Colonic mucosa (tissue), 4 donors: ENCODE results near the gene CPNE1. TPM values are rescaled to one million over a fixed set of nuclear protein-coding genes. Genes with fewer than 3 reads are reported as not detected.
"Not testable (repeated sequence)": the region's sequence is repeated elsewhere in the genome, so short reads cannot be mapped to it uniquely, and the experiment has no call there.

Source experiments
- DNase-seq: peaks from one replicate; pipeline ENCODE4 v3.0.0-alpha.2; 2020
- H3K27ac ChIP-seq: fragments of 200-600 bp; one replicate; pipeline ENCODE4 v1.8.0; 2021
- H3K27me3 ChIP-seq: fragments of 200-600 bp; one replicate; pipeline ENCODE4 v1.8.0; 2021
- H3K36me3 ChIP-seq: fragments of 200-600 bp; one replicate; pipeline ENCODE4 v1.8.0; 2021
- H3K4me1 ChIP-seq: fragments of 200-600 bp; one replicate; pipeline ENCODE4 v1.8.0; 2021; ENCODE audit warnings: mild to moderate bottlenecking
- H3K4me3 ChIP-seq: fragments of 200-600 bp; one replicate; pipeline ENCODE4 v1.8.0; 2021
- H3K9ac ChIP-seq, 2 donors: one replicate each; pipeline ENCODE4 v1.7.0; 2013; ENCODE audit warnings: control low read depth in 2 of 2, low read depth in 2 of 2, low read length in 2 of 2
- H3K9me3 ChIP-seq: fragments of 200-600 bp; one replicate; pipeline ENCODE4 v1.8.0; 2021
- intact Hi-C: fragments of 100-400 bp; cut with DNase I; formaldehyde crosslinking; loops from one replicate; pipeline ENCODE4 v1.14.1; 2022
- total RNA-seq, 2 donors: library from RNA; stranded (reverse); fragmentation: NEBNext Ultra II Directional in 1 of 2; extraction: Animal tissue kit (Norgen Biotek cat#: 25700) in 1 of 2; gene quantifications; one replicate each; pipeline ENCODE4 v1.2.1, GENCODE V29; 2021
- TF ChIP-seq, protein P1 (sequence below): fragments of 200-600 bp; IDR thresholded peaks from one replicate; pipeline ENCODE4 v1.8.0; 2022; ENCODE audit warnings: antibody characterized with exemption, mild to moderate bottlenecking
- donor health status: healthy.
- donor health status: DM: no; HTN: no; CAD: no.
- donor health status: DM: no; HTN: no; CAD: no.

Gene CPNE1
- 100 to 1,000 TPM; 137 to 152 TPM for total RNA-seq

GRCh38 chr20:35664466-35665206 lies at the start of gene CPNE1, which contains the start of gene RBM12:
TSS of gene CPNE1 (minus strand) at chr20:35664900. CDS start at chr20:35632923, 31,977 bp downstream.
TSS of gene RBM12 (minus strand) at chr20:35664900. CDS start at chr20:35655322, 9,578 bp downstream.
- TF ChIP-seq, protein P1, sequence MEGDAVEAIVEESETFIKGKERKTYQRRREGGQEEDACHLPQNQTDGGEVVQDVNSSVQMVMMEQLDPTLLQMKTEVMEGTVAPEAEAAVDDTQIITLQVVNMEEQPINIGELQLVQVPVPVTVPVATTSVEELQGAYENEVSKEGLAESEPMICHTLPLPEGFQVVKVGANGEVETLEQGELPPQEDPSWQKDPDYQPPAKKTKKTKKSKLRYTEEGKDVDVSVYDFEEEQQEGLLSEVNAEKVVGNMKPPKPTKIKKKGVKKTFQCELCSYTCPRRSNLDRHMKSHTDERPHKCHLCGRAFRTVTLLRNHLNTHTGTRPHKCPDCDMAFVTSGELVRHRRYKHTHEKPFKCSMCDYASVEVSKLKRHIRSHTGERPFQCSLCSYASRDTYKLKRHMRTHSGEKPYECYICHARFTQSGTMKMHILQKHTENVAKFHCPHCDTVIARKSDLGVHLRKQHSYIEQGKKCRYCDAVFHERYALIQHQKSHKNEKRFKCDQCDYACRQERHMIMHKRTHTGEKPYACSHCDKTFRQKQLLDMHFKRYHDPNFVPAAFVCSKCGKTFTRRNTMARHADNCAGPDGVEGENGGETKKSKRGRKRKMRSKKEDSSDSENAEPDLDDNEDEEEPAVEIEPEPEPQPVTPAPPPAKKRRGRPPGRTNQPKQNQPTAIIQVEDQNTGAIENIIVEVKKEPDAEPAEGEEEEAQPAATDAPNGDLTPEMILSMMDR, result no peak
- intact Hi-C loops, result loop anchor here (5.0 kb wide), 1 partner anchor 47 kb away; the partner anchor contains the start of gene SPAG4
- Histone ChIP-seq H3K9me3 (no peaks in the 10 kb centered on the region), H3K4me1 (peaks cover 11% of the 10 kb centered on the region), H3K9ac (peak within 1 kb of the TSS; percentile 100), H3K27ac (peak within 1 kb of the TSS; percentile 89), H3K4me3 (peak within 1 kb of the TSS; percentile 54), H3K36me3 (peaks cover 6% of the 10 kb centered on the region), H3K27me3 (no peaks in the 10 kb centered on the region)
- peak; percentile 92 for DNase-seq

DNA sequence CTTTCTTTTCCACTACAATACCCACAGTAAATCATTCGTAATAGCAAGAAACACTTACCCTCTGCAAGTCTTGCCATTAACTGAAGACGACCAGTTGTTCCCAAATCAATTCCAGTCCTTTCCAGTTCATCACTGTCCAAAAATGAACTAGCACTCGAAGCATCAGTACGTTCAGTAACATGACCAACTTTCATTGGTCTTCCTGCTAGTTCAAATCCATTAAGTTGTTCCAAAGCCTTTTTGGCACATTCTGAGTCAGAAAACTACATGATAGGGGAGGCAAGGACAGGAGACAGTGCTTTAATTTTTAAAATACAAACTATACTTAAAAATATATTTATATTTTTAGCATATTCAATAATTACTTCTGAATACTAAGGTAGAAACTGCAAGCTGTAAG lies 49.4 kb upstream of the CPNE1 start:
- Histone ChIP-seq H3K27me3 (no peaks in the 10 kb centered on the region), H3K36me3 (peaks cover 74% of the 10 kb centered on the region), H3K9me3 (no peaks in the 10 kb centered on the region), H3K4me3 (no peak overlapping the region), H3K9ac (no peak overlapping the region), H3K4me1 (no peaks in the 10 kb centered on the region), H3K27ac (no peak overlapping the region)
- intact Hi-C loops, result no loop called here
- TF ChIP-seq, protein P1, result no peak
- DNase-seq, result no peak

GRCh38 chr20:35713120-35713519 lies 48.4 kb upstream of the CPNE1 start:
- H3K27me3 ChIP-seq, H3K4me1 ChIP-seq, H3K4me3 ChIP-seq, intact Hi-C loops, H3K9me3 ChIP-seq, DNase-seq, H3K27ac ChIP-seq, H3K9ac ChIP-seq: not testable (repeated sequence)
- peaks cover 76% of the 10 kb centered on the region for H3K36me3 ChIP-seq

- no peak overlapping the region for H3K4me3 ChIP-seq
- no peaks in the 10 kb centered on the region for H3K9me3 ChIP-seq
- intact Hi-C loops, result no loop called here
- DNase-seq, result no peak
- TF ChIP-seq, protein P1, result no peak
- no peak overlapping the region for H3K27ac ChIP-seq
- H3K36me3 ChIP-seq, result peaks cover 65% of the 10 kb centered on the region
- no peaks in the 10 kb centered on the region for H3K4me1 ChIP-seq
- no peak overlapping the region for H3K9ac ChIP-seq
- H3K27me3 ChIP-seq, result no peaks in the 10 kb centered on the region
Observed at GRCh38 chr20:35711588-35712209, 47.0 kb upstream of the CPNE1 start.

GRCh38 chr20:35710884-35711587 lies 46.3 kb upstream of the CPNE1 start:
- Histone ChIP-seq H3K4me3 (no peak overlapping the region), H3K27ac (no peak overlapping the region), H3K4me1 (no peaks in the 10 kb centered on the region), H3K36me3 (peaks cover 65% of the 10 kb centered on the region), H3K9ac (no peak overlapping the region), H3K9me3 (no peaks in the 10 kb centered on the region), H3K27me3 (no peaks in the 10 kb centered on the region)
- TF ChIP-seq, protein P1, result no peak
- intact Hi-C loops, result no loop called here
- no peak for DNase-seq
